Suppressor macrophage treated with lipopolysaccharide for 4 hours (primary cell): ENCODE data around the gene SAP30L.

Experiments
- DNase-seq: peaks from one replicate; pipeline ENCODE4 v3.0.0-alpha.2; 2020

SAP30L gene

DNA sequence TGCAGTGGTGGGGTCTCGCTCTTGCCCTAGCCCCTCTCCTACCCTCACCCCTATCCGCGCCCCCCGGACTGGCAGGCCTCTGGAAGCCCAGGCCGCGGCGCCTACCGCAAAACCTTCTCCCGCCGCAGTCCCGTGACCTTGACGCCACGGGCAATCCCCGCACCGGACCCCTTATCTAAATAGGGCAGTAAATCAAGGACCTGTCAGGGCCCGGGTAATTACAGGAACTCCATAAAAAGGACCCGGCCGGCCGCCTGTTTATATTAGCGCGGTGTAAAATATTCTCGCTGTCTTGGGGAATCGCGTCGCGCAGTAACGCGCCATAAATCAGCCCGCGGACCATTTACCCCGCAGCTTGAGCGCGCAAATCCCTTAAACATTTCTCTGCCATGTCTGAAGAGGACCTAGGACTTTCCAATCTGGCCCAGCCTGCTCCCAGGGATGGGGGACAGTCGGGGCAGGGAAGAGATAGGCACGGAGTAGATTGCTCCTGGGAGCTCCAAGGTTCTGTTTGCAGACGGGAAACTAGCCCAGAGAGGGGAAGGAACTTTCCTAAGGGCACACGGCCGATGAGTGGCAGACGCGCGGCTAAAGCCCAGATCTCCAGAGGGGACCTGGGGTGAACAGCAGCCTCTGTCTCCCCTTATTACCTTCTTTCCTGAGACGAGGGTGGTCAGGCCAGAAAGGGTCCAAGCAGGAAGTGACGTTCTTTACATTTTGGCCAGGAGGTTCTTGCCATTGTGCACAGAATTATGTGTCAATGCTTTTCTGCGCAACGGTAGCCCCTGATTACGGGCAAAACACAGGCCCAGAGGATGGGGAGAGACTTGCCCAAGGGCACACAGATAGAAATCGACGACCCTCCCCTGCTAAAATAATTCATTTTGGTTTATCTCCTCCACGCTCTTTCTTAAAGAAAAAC is 37.0 kb downstream of the SAP30L start:
- DNase-seq: no peak

- DNase-seq: no peak
Measured at GRCh38 chr5:154483654-154484392, 38.0 kb downstream of the SAP30L start.

GRCh38 chr5:154484393-154485095 is 38.7 kb downstream of the SAP30L start:
- DNase-seq: no peak

DNA sequence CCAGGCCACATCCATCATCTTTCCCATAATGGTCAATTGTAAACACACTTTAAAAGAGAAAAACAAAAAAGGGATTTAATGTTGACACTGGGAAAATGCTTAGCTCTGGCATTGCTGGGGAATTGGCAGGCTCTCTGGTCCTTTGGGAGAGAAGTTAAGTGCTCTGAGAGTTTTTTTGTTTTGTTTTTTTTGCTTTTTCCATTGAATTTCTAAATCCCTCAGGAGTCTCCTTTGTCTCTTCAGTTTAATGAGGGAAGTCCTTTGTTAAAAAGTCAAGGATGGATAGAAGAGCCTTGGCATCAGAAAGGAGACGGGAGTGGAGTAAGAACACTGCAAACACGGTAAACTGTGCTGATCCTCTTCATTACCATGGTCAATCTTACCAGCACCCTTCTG is 39.3 kb downstream of the SAP30L start:
- no peak for DNase-seq

DNA sequence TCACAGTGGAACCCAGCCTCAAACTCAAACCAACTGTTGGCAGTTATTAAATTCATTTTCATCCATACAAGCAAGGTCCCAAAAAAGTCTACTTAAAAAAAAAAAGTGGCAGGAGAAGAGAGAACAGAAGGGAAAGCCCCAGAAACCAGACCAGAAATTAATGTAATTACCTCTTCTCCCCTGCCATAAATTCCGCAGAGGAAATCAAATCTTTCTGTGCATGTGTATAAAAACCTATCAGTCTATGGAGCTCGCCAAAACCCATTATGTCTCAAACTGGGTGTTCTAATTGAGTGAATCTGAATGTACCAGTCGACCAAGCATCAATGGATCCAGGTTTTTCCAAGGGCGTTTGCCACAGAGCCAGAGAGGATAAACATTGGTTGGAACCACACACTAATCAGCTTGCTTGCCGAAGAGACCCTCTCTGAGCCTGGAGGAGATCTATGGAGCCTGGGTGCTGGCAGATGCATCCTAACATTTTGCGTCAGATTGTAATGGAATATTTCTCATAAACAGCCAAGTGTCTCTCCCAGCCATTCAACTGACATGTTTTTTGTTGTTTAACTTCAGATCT is 40.1 kb downstream of the SAP30L start:
- no peak for DNase-seq

- DNase-seq: no peak
Measured at GRCh38 chr5:154486427-154486866, 40.6 kb downstream of the SAP30L start.

GRCh38 chr5:154487541-154487940 is 41.7 kb downstream of the SAP30L start:
- DNase-seq: no peak

- DNase-seq: no peak
Measured at GRCh38 chr5:154491941-154492340, 46.1 kb downstream of the SAP30L start.

GRCh38 chr5:154493274-154493673 is 47.5 kb downstream of the SAP30L start:
- DNase-seq: no peak

DNA sequence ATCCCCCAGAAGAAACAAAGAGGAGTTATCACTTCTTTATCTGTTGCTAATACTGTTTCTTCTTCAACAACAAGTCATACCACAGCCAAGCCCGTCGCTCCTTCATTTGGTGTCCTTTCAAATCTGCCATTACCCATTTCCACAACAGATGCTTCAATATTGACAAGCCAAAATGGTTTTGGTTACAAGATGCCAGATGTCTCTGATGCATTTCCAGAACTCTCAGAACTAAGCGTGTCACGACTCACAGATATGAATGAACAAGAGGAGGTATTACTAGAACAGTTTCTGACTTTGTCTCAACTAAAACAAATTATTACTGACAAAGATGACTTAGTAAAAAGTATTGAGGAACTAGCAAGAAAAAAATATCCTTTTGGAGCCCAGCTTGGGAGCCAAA is 48.2 kb downstream of the SAP30L start:
- no peak for DNase-seq

GRCh38 chr5:154498591-154498990 is 52.8 kb downstream of the SAP30L start:
- DNase-seq: no peak

GRCh38 chr5:154498994-154499393 is 53.2 kb downstream of the SAP30L start:
- DNase-seq: no peak

GRCh38 chr5:154501566-154501965 is 55.8 kb downstream of the SAP30L start:
- DNase-seq: no peak

DNA sequence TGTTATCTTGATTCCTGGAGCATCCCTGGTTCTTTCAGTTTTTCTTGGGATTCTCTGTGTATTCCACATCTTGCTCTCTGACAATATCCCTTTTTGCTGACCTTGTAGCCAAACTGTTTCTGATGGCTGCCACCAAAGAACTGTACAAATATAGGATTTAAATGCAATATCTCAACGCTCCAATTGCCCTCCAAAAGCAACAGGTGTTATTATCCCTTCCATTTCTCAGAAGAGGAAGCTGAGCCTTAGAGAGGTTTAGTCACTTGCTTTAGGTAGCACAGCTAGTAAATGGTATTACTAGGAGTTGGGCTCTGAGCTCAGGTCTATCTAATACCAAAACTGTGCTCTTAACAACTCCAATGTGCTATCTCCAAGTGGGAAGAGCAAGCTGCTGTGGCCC is 56.4 kb downstream of the SAP30L start:
- DNase-seq: no peak

DNA sequence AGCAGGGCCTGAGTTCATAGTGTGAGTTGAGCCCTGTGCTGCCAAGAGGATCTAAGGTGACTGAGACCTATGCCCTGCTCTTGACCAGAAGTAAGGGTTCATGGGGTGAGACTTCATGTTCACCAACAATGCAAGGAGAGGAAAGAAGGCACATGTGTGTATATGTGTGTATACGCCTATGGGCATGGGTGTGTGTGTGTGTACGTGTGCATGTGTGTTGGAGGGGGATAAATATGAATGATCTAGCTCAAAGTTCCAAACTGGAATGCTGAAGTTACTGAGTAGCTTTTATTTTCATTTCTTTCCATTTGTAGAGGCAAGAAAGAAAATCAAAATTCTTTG is 57.9 kb downstream of the SAP30L start:
- DNase-seq: no peak

- no peak for DNase-seq
Measured at GRCh38 chr5:154505567-154505966, 59.8 kb downstream of the SAP30L start.

GRCh38 chr5:154506049-154506715 is 60.4 kb downstream of the SAP30L start:
- no peak for DNase-seq

GRCh38 chr5:154506716-154507080 is 60.9 kb downstream of the SAP30L start:
- DNase-seq: no peak

DNA sequence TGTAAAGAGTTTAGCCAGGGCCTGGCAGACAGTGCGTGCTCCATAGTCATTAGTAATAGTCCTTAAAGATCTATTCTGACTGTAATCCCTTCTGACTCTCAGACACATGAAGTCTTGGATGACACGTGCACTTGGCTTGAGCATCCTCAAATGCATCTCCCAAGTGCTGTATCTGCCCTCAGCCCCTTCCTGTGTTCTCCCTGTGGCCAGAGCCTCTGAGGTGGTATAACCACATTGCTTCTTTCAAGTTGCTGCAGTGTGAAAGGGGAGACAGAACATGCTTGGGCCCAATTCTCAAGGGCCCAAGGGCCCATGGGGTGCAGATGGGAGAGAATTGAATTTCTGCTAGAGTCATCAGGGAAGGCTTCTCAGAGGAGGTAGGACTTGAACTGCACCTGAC is 62.3 kb downstream of the SAP30L start:
- no peak for DNase-seq

- DNase-seq: no peak
Measured at GRCh38 chr5:154509784-154510555, 64.2 kb downstream of the SAP30L start.
